Ovary (tissue), 9 donors: ENCODE results near the gene PNPLA5. TPM values are rescaled to one million over a fixed set of nuclear protein-coding genes. Genes with fewer than 3 reads are reported as not detected.

Experiments used
- DNase-seq, 5 donors: peaks; one replicate each; pipeline ENCODE4 v3.0.0-alpha.2; 2019 to 2020
- H3K27ac ChIP-seq, 2 donors: fragments of 200-600 bp; one replicate each; pipeline versions ENCODE4 v1.5.1 to v1.8.0; 2019 to 2022
- H3K27me3 ChIP-seq: fragments of 200-600 bp; one replicate; pipeline ENCODE4 v1.8.0; 2022
- H3K36me3 ChIP-seq: fragments of 200-600 bp; sonication (generic); one replicate; pipeline ENCODE4 v1.5.1; 2019
- H3K4me1 ChIP-seq: one replicate; pipeline ENCODE4 v1.8.1; 2013; ENCODE audit warnings: mild to moderate bottlenecking, moderate library complexity; ENCODE audit not compliant: insufficient read depth
- H3K4me3 ChIP-seq: fragments of 200-600 bp; sonication (generic); one replicate; pipeline ENCODE4 v1.5.1; 2017
- H3K9me3 ChIP-seq, 2 donors: fragments of 200-600 bp in 1 of 2; sonication (generic) in 1 of 2; one replicate each; pipeline versions ENCODE4 v1.5.1 to v1.8.1; 2013 to 2019; ENCODE audit warnings: mild to moderate bottlenecking in 1 of 2, moderate library complexity in 1 of 2
- EP300 ChIP-seq: sonication (generic); formaldehyde crosslinking; IDR thresholded peaks from one replicate; pipeline ENCODE4 v1.6.1; 2017; ENCODE audit warnings: antibody characterized with exemption
- POLR2A ChIP-seq: fragments of 450-650 bp; IDR thresholded peaks from one replicate; pipeline ENCODE4 v1.6.1; 2017; ENCODE audit warnings: antibody characterized with exemption, mild to moderate bottlenecking, moderate library complexity
- WGBS, 3 donors: extraction: QIAGEN DNeasy Blood & Tissue Kit in 1 of 3; methylation state at CpG; one replicate each; pipeline versions ENCODE4 v1.1.5 to v1.1.7; 2013 to 2017; 5-methylcytosine and 5-hydroxymethylcytosine counted together
- intact Hi-C, 4 donors: fragments of 100-400 bp; cut with DNase I; formaldehyde crosslinking; loops; one replicate each; pipeline versions ENCODE4 v1.11.0 to v1.15.1; 2022 to 2023
- polyA plus RNA-seq, 2 donors: library from polyadenylated mRNA; stranded (reverse); fragments of 200-250 nt in 1 of 2; fragments of 350-450 nt in 1 of 2; fragmentation: Illumina TruSeq in 1 of 2; extraction: RNeasy Lipid Tissue Mini Kit (QIAGEN cat#74804) in 1 of 2; gene quantifications; one replicate each; pipeline ENCODE4 v1.2.3, GENCODE V29; 2013 to 2014
- total RNA-seq, 7 donors: library from RNA; depleted of rRNA in 2 of 7; stranded (reverse); fragments of >200 nt in 2 of 7; fragmentation: NEBNext Ultra II Directional in 3 of 7; extraction: Animal tissue kit (Norgen Biotek cat#: 25700) in 3 of 7; gene quantifications; one replicate each; pipeline versions ENCODE4 v1.1.0 to v1.2.4, GENCODE V29; 2016 to 2023
- TF ChIP-seq, protein P1 (sequence below), 3 donors: fragments of 450-650 bp in 2 of 3; fragments of 200-600 bp in 1 of 3; IDR thresholded peaks; one replicate each; pipeline versions ENCODE4 v1.5.1 to v1.8.0; 2016 to 2022; ENCODE audit warnings: antibody characterized with exemption in 3 of 3, mild to moderate bottlenecking in 1 of 3
- donor health status: DM: no; HTN: no; CAD: no; lungs with moderate emphysema.
- donor health status: DM: no; HTN: no; CAD: no.
- donor health status: Bipolar disorder and iron deficiency.
- donor health status: DM: yes; HTN: yes; CAD: no.
- donor health status: DM: no; HTN: no; CAD: no.
- donor health status: DM: yes; HTN: yes; CAD: no.

The PNPLA5 gene
- total and polyA plus RNA-seq, 9 donors = 0.10 TPM; not detected in 8

- 65 to 68% (median 68%) methylated on average over 16 of the region's 16 CpGs for WGBS, 3 donors
- no peaks in the 10 kb centered on the region for H3K36me3 ChIP-seq
- H3K4me1 ChIP-seq = peaks cover 2% of the 10 kb centered on the region
- H3K27ac ChIP-seq = no peak overlapping the region
- TF ChIP-seq EP300 = no peak
- TF ChIP-seq POLR2A = no peak
- TF ChIP-seq, protein P1, sequence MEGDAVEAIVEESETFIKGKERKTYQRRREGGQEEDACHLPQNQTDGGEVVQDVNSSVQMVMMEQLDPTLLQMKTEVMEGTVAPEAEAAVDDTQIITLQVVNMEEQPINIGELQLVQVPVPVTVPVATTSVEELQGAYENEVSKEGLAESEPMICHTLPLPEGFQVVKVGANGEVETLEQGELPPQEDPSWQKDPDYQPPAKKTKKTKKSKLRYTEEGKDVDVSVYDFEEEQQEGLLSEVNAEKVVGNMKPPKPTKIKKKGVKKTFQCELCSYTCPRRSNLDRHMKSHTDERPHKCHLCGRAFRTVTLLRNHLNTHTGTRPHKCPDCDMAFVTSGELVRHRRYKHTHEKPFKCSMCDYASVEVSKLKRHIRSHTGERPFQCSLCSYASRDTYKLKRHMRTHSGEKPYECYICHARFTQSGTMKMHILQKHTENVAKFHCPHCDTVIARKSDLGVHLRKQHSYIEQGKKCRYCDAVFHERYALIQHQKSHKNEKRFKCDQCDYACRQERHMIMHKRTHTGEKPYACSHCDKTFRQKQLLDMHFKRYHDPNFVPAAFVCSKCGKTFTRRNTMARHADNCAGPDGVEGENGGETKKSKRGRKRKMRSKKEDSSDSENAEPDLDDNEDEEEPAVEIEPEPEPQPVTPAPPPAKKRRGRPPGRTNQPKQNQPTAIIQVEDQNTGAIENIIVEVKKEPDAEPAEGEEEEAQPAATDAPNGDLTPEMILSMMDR (IDR thresholded peaks at IDR 0.05) = no peak
- no peaks in the 10 kb centered on the region for H3K27me3 ChIP-seq
- intact Hi-C loops = no loop called here
- no peak for DNase-seq
- H3K9me3 ChIP-seq = no peaks in the 10 kb centered on the region
- no peak overlapping the region for H3K4me3 ChIP-seq
Measured at GRCh38 chr22:43919106-43919973, 27.5 kb upstream of the PNPLA5 start.

- TF ChIP-seq EP300 (no peak), POLR2A (no peak)
- TF ChIP-seq, protein P1 (IDR thresholded peaks at IDR 0.05) = no peak
- DNase-seq = no peak
- H3K27ac ChIP-seq = no peak overlapping the region
- H3K4me3 ChIP-seq = no peak overlapping the region
- no peaks in the 10 kb centered on the region for H3K9me3 ChIP-seq
- no peaks in the 10 kb centered on the region for H3K27me3 ChIP-seq
- H3K4me1 ChIP-seq = no peaks in the 10 kb centered on the region
- 71 to 81% (median 75%) methylated on average over 6 of the region's 6 CpGs for WGBS, 3 donors
- H3K36me3 ChIP-seq = no peaks in the 10 kb centered on the region
- intact Hi-C loops = no loop called here
Measured at GRCh38 chr22:43917521-43917920, 25.7 kb upstream of the PNPLA5 start.

GRCh38 chr22:43911351-43911750 lies 19.5 kb upstream of the PNPLA5 start:
- whole genome bisulfite sequencing, 3 donors = 20 to 24% (median 21%) methylated on average over 4 of the region's 4 CpGs
- Histone ChIP-seq H3K36me3 (no peaks in the 10 kb centered on the region), H3K4me3 (no peak overlapping the region), H3K27ac (no peak overlapping the region), H3K4me1 (no peaks in the 10 kb centered on the region), H3K27me3 (no peaks in the 10 kb centered on the region), H3K9me3 (no peaks in the 10 kb centered on the region)
- DNase-seq = no peak
- intact Hi-C loops = no loop called here
- TF ChIP-seq, protein P1 (IDR thresholded peaks at IDR 0.05) = no peak
- TF ChIP-seq POLR2A (no peak), EP300 (no peak)

DNA sequence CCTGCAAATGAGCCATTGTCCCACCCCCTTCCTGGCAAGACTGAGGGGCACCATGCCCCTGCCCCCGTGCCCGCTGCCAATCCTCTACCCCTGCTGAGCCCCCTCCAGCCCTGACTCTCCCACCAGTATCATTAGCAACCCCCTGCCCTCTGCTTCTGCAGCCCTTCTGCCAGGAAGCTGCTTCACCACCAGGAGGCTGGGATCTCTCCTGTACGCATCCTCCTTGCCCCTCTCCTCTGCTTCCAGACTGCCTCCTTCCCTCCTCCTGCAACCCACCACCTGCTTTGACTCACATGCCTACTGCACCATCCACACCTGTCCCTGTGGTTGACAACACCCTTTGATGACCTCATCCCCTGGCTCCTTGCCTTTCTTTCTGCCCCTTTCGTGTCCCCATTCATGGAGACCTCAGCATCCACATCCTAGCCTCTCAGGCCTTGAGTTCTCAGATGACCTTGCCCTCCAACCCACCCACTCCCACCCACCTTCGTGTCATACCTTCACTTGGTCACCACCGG lies 18.4 kb upstream of the PNPLA5 start:
- no peak overlapping the region for H3K27ac ChIP-seq
- WGBS, 3 donors = 57 to 60% (median 59%) methylated on average over 6 of the region's 6 CpGs
- TF ChIP-seq, protein P1 (IDR thresholded peaks at IDR 0.05) = no peak
- TF ChIP-seq EP300 = no peak
- no peak for TF ChIP-seq POLR2A
- intact Hi-C loops = no loop called here
- no peaks in the 10 kb centered on the region for H3K27me3 ChIP-seq
- no peak overlapping the region for H3K4me3 ChIP-seq
- no peaks in the 10 kb centered on the region for H3K4me1 ChIP-seq
- no peaks in the 10 kb centered on the region for H3K36me3 ChIP-seq
- no peaks in the 10 kb centered on the region for H3K9me3 ChIP-seq
- no peak for DNase-seq
